HG03039 (cell line): ENCODE results near the gene CCL27.

ENCODE experiments used
- ATAC-seq: cut with Tn5 transposase; IDR thresholded peaks from one replicate; pipeline ENCODE4 v1.9.1; 2021; ENCODE audit warnings: mild to moderate bottlenecking, moderate library complexity; ENCODE audit not compliant: unreplicated experiment

CCL27 gene

DNA sequence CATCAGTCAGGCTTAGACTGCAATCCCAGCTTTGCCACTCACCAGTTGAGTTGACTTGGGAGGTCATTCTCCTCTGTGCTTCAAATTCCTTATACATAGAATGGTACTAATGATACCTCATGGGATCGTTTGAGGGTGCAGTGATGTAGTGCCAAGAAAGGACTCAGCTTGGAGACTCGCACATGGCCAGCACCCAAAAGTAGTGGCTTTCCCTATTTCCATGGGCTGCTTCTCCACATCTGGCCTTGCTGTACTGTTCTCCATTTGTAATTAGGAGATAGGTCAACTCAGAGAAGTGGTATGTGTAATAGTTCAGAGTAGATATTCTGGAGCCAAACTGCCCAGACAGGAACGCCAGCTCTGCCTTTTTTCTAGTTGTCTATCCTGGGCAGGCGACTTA, 23.1 kb upstream of the CCL27 start:
- no peak for ATAC-seq

- ATAC-seq: no peak
Measured at GRCh38 chr9:34684816-34685215, 22.4 kb upstream of the CCL27 start.

DNA sequence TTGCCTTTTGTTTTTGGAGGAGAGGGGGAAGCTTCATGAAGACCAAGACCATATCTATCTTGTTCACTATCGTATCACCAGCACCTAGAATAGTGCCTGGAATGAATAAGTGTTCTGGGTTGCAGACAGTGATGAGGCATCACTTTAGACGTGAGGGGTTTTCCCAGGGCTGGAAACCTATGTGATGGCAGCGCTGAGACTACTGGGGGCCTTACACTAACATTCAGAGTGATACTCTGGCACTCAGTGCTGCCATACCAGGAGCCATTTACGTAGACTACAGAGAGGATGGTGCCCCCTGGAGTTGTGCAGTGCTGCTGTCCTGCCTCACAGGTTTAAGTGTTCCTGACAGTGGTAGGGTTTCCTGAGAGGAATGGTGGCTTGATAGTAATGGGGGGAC, 21.7 kb upstream of the CCL27 start:
- ATAC-seq: no peak

GRCh38 chr9:34675869-34676268, 13.4 kb upstream of the CCL27 start:
- ATAC-seq: no peak

GRCh38 chr9:34675048-34675714, 12.7 kb upstream of the CCL27 start:
- no peak for ATAC-seq

GRCh38 chr9:34674440-34674839, 12.0 kb upstream of the CCL27 start:
- ATAC-seq: no peak

- ATAC-seq: no peak
Measured at GRCh38 chr9:34671307-34671706, 8.8 kb upstream of the CCL27 start.

- no peak for ATAC-seq
Measured at GRCh38 chr9:34669809-34670562, 7.5 kb upstream of the CCL27 start.

DNA sequence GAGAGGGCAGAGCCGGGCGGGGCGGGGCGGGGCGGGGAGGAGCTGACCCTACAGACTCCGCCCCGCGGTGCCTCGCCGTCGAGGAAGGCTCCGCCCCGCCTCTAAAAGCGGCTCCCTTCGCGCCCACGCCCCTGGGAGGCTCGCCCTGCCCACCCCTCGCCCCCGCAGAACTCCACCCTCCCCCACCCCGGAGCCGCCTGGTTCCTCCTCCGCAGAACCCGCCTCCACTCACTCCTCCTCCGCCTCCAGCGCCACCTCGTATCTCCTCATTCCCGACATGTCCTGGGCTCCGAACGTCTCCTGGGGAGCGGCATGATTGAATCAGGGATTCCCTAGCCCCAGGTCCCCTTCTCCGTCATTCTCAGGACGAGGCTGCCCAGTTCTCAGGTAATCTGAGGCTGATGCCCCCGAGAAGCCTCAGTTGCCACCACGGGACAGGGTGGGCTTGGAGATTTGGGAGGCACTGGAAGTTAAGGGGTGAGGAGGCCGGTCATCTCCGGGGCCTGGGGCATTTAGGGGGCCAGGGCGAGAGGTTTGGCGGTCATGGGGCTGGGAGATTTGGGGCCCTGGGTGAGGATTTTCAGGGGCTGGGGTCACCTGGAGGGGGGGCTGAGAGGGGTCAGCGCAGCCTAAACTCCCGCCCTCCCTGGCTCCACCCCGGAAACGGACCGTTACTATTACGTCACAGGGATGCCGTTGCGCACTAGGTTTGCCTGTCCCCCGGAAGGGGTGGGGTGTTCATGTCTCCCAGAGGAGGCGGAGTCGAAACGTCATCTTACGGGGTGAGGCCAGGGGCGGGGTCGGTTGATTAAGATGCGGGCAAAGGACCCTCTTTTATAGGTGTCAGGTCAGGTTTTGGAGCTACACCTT, 3.2 kb upstream of the CCL27 start:
- peak; percentile 58 for ATAC-seq

DNA sequence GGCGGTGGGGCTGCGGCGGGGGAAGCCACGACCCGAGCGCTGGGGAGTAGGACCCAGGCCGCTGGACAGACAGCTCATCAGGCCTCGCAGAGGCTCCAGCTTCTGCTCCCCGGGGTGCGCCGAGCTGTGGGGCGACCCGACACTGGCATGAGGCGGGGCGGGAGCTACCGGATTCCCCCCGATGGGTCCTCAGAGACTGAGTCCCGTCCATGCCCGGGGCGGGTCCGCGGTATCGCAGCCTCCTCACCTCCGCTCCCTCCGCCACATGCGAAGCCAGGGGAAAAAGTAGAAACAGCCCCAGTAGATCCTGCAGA, 2.6 kb upstream of the CCL27 start:
- no peak for ATAC-seq

DNA sequence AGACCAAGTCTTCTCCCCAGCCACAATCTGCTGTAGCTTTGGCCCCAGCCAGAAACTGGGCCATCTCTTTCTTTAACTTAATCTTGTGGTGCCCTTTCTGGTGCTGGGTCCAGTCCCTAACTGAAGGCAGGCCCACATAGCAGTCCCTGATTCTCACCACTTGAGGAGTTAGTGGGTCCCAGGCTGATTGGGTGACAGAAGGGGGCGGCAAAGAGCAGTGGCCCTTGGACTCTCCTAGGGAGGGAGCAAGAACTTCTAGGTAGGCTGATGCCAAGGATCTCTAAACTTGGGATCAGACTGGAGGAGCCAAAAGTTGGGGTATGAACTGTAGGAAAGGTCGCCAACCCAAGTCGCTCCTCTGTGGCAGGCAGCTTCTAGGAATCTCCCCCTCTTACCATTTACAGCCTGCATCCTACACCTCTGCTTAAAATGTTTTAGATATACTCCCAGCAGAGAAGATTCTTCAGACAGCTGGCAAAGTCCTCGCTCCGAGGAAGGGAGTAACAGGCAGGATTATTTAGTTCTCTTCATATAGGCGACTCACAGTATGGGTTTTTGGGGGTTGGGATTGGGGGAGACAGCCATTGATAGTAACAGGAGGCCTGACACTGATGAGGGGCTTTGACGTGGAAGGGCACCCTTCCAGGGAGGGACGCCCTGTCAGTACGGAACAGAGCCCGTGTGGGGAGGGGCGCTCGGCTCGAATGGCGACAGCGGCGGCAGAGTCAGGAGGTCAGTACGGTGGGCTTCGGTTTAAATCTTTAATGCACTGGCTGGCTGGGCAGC, 2.0 kb upstream of the CCL27 start:
- peak; percentile 33 for ATAC-seq

- no peak for ATAC-seq
Measured at GRCh38 chr9:34663303-34663605, 797 bp upstream of the CCL27 start.

DNA sequence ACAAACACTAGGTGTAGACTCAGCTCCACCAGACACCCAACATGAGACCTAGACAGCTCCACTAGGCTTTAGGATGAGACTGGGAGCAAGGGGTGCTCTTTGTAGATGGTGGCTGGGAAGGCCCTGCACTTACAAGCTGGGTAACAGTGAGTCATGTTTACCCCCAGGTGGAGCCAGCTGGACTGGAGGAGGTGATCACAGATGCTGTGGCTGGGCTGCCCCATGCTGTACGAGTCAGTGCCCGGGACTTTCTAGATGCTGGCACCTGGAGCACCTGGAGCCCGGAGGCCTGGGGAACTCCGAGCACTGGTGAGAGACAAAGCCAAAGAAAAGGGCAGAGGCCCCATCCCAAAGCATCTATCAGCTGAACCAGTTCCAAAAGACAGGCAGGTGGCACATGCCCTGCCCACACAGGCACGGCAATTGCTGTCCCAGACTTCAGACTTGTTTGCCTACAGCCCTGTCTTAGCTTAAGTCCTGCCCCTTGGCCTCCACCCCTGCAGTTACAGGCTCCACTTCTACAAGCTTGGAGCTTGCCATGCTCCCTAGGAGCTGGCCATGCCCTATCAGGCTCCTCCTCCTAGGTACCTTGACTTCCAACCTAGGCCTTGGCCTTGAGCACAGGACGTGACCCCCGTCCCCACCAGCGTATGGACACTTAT, 2.7 kb downstream of the CCL27 start:
- ATAC-seq: no peak

DNA sequence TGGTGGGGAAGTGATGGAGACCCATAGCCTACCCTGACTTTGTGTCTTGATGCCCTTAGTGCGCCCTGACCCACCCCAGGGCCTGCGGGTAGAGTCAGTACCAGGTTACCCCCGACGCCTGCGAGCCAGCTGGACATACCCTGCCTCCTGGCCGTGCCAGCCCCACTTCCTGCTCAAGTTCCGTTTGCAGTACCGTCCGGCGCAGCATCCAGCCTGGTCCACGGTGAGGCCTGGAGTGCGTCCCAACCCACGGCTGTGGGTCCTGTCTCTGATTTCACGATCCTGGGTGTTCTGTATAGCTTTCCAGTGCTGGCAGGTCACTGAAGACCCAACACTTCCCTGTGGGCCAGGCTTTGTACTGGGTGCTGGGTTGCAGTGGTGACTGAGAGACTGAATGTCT, 4.0 kb downstream of the CCL27 start:
- ATAC-seq: no peak

GRCh38 chr9:34656992-34657391, 5.5 kb downstream of the CCL27 start:
- no peak for ATAC-seq

DNA sequence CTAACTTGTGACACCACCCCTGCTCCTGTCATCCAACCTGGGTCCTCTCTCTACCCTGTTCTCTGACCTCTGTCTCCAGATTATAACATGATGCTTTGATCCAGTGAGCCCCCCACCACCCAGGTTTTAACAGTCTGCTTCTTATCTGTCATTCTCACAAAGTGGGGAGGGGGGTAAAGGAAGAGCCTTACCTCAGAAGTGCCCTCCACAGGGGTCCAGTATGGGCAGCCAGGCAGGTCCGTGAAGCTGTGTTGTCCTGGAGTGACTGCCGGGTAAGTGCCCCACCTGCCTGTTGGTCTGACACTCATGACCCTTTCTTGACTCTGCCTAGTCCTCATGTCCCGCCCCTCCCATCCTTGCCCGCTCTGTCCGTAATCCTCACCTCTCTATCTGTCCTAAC, 7.1 kb downstream of the CCL27 start:
- no peak for ATAC-seq

DNA sequence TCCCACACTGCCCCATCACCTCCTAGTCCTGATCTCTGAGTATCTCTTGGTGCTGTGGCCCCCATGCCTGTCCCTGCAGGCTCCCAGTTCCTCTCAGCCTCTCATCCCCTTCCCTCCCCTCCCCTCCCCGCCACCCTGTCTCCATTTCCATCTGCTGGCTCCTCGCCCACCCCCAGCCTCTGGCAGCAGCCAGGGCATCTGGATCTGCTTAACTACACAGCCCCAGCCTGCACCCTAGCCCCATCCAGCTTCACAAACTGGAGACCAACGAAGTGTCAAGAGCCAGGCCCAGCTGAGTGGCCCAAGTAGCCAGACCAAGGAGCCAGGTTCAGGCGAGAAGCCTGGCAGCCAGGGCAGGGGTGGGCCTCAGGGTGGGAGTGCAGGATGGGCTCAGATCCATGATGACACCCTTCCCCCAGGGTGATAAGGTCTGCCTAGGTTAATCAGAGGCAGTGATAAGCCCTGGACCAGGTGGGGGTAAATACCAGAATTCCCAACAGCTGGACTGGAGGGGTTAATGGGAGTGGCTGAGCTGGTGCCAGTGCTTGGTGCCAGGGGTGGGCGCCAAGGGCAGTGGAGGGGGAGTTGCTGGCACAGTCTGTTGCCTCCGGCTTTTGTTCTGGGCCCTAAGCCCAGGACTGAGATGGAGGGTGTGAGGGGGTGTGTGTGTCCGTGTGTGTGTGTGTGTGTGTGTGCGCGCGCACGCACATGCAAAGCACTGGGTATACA, 8.0 kb downstream of the CCL27 start:
- no peak for ATAC-seq

GRCh38 chr9:34653151-34654072, 9.0 kb downstream of the CCL27 start:
- no peak for ATAC-seq

- ATAC-seq: no peak
Measured at GRCh38 chr9:34652602-34653000, 9.9 kb downstream of the CCL27 start.
